Measurements from ENCODE around the gene SRCAP.

GRCh38 chr16:30731411-30731810 lies 32.4 kb downstream of the SRCAP start:
- TF ChIP-seq CTCF (IDR thresholded peaks at IDR 0.05): no peak
- TF ChIP-seq POLR2A (IDR thresholded peaks at IDR 0.05): no peak
- TF ChIP-seq POLR2AphosphoS5 (IDR thresholded peaks at IDR 0.05): no peak
